ENCODE results near the gene MDN1.

DNA sequence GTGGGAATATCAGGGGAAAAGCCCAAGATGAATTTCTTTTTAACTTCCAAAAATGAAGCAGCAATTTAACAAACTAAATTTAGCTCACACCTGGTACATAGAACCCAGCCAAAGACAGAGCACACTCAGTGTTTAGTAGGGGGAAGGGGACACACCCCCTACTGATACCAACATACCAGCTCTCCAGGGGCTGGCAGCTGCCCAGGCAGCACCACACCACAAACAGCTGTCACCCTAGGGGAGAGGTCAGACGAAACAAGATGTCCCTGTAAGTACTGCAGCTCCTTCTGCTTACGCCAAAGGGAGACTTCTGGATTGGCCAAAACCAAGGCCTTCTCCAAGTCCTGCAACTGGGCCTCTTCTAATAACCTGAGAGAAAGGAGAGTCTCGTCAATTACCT is 26.0 kb downstream of the MDN1 start:
- TF ChIP-seq POLR2A (IDR thresholded peaks at IDR 0.05; ENCODE audit: control extremely low read depth in 1 of 2, low read depth in 2 of 2, low read length in 2 of 2): no peak
- TF ChIP-seq SP4 (IDR thresholded peaks at IDR 0.05; ENCODE audit: low read length): no peak
- TF ChIP-seq, protein P1, sequence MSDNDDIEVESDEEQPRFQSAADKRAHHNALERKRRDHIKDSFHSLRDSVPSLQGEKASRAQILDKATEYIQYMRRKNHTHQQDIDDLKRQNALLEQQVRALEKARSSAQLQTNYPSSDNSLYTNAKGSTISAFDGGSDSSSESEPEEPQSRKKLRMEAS (IDR thresholded peaks at IDR 0.05): no peak
- no peak for TF ChIP-seq RBBP5 (IDR thresholded peaks at IDR 0.05; ENCODE audit: borderline replicate concordance, low read depth, low read length)
- TF ChIP-seq CTCF (IDR thresholded peaks at IDR 0.05; ENCODE audit: control extremely low read depth in 1 of 3, insufficient read depth in 1 of 3, low read depth in 1 of 3, low read length in 3 of 3): no peak
- TF ChIP-seq YY1 (IDR thresholded peaks at IDR 0.05; ENCODE audit: low read depth, low read length): no peak
- TF ChIP-seq POLR2AphosphoS5 (IDR thresholded peaks at IDR 0.05; ENCODE audit: low read depth, low read length): no peak
- TF ChIP-seq BRCA1 (IDR thresholded peaks at IDR 0.05; ENCODE audit: low read depth, low read length): no peak
